ENCODE measurements around the gene OR1E2.

The OR1E2 gene

GRCh38 chr17:3389791-3390190, 43.9 kb downstream of the OR1E2 start:
- no peak for DNase-seq

GRCh38 chr17:3385869-3386816, 47.5 kb downstream of the OR1E2 start, which contains the start of gene OR3A2:
OR3A2 (minus strand) TSS chr17:3386308.
- DNase-seq: no peak

Measured in bone marrow (tissue), 2 donors.